B cell (primary cell): ENCODE measurements around the gene CD28. TPM values are rescaled to one million over a fixed set of nuclear protein-coding genes. Genes with fewer than 3 reads are reported as not detected.
A peak's percentile ranks its signal among the peaks of the same experiment; 100 is the strongest.

ENCODE experiments used
- ATAC-seq: fragments of 200-7000 bp; cut with Tn5 transposase; one replicate; pipeline ENCODE4 v1.10.0; 2021; ENCODE audit warnings: low read depth, mild to moderate bottlenecking, moderate number of reproducible peaks, moderate library complexity
- CTCF ChIA-PET: fragments of 350-600 bp; sonication (Branson Sonifier 250); formaldehyde crosslinking; loops from one replicate; lab custom pipeline; 2021; ENCODE audit warnings: antibody characterized with exemption, inconsistent platforms; lab: Charles Lee
- POLR2A ChIA-PET: fragments of 350-600 bp; sonication (Branson Sonifier 250); formaldehyde crosslinking; loops from one replicate; lab custom pipeline; 2021; ENCODE audit warnings: antibody characterized with exemption; lab: Charles Lee
- DNase-seq: peaks from one replicate; pipeline ENCODE4 v3.0.0; 2013
- H2AFZ ChIP-seq: 2 replicates; pipeline ENCODE4 v1.6.1; 2012; ENCODE audit warnings: mild to moderate bottlenecking, low read depth, low read length; ENCODE audit not compliant: insufficient read depth, poor library complexity, severe bottlenecking
- H3K27ac ChIP-seq, 2 donors: 1 replicate in 1 of 2; 2 replicates in 1 of 2; pipeline ENCODE4 v1.5.1; 2012 to 2013; ENCODE audit warnings: low read length in 2 of 2, mild to moderate bottlenecking in 2 of 2, moderate library complexity in 1 of 2
- H3K27me3 ChIP-seq, 4 experiments: fragments of 200-600 bp in 1 of 4; sonication (generic) in 1 of 4; replicated peaks in 1 of 4; 1 replicate in 2 of 4; 2 replicates in 2 of 4; pipeline versions ENCODE4 v1.6.1 to v1.7.0; 2013 to 2016; ENCODE audit warnings: low read length in 3 of 4, mild to moderate bottlenecking in 2 of 4, mixed read lengths in 1 of 4, moderate library complexity in 1 of 4; ENCODE audit not compliant: insufficient read depth in 4 of 4, control insufficient read depth in 3 of 4; ENCODE audit errors: control extremely low read depth in 1 of 4
- H3K36me3 ChIP-seq, 2 experiments: replicated peaks in 1 of 2; 1 replicate in 1 of 2; 2 replicates in 1 of 2; pipeline versions ENCODE4 v1.6.1 to v1.7.1; 2013; ENCODE audit warnings: low read length in 1 of 2; ENCODE audit not compliant: insufficient read depth in 2 of 2, control insufficient read depth in 1 of 2; ENCODE audit errors: control extremely low read depth in 1 of 2, extremely low read depth in 1 of 2
- H3K4me1 ChIP-seq, 2 donors: fragments of 200-600 bp in 1 of 2; sonication (generic) in 1 of 2; 1 replicate in 1 of 2; 2 replicates in 1 of 2; pipeline versions ENCODE4 v1.5.1 to v1.6.1; 2013 to 2017; ENCODE audit warnings: low read length in 2 of 2; ENCODE audit not compliant: control insufficient read depth in 2 of 2, insufficient read depth in 2 of 2
- H3K4me2 ChIP-seq: replicated peaks from 2 replicates; pipeline ENCODE3; 2012; ENCODE audit warnings: mild to moderate bottlenecking, low read depth, low read length; ENCODE audit not compliant: poor library complexity, severe bottlenecking
- H3K4me3 ChIP-seq, 5 experiments: fragments of 200-600 bp in 1 of 5; sonication (generic) in 1 of 5; 1 replicate in 3 of 5; 2 replicates in 2 of 5; pipeline versions ENCODE4 v1.5.1 to v1.7.0; 2011 to 2016; ENCODE audit warnings: low read length in 4 of 5, mild to moderate bottlenecking in 4 of 5, low read depth in 2 of 5, control low read depth in 1 of 5, moderate library complexity in 1 of 5; ENCODE audit not compliant: insufficient read depth in 1 of 5; ENCODE audit errors: control extremely low read depth in 1 of 5, extremely low read depth in 1 of 5
- H3K79me2 ChIP-seq: fragments of 200-600 bp; sonication (generic); one replicate; pipeline ENCODE4 v1.6.0; 2016; ENCODE audit warnings: low read length; ENCODE audit not compliant: control insufficient read depth, insufficient read depth
- H3K9ac ChIP-seq: fragments of 200-600 bp; sonication (generic); 2 replicates; pipeline ENCODE4 v1.6.1; 2017; ENCODE audit warnings: mild to moderate bottlenecking, low read length, moderate library complexity
- H3K9me3 ChIP-seq, 3 donors: one replicate each; pipeline versions ENCODE4 v1.6.1 to v1.7.1; 2013; ENCODE audit warnings: low read length in 2 of 3; ENCODE audit not compliant: control insufficient read depth in 2 of 3, insufficient read depth in 1 of 3; ENCODE audit errors: control extremely low read depth in 1 of 3
- H4K20me1 ChIP-seq: 2 replicates; pipeline ENCODE4 v1.6.0; 2012; ENCODE audit warnings: mild to moderate bottlenecking, low read length; ENCODE audit not compliant: insufficient read depth, control insufficient read depth, poor library complexity, severe bottlenecking
- H3K27ac Mint-ChIP-seq: one replicate; pipeline ENCODE4 v1.8.0; 2021; ENCODE audit warnings: mixed read lengths
- H3K27me3 Mint-ChIP-seq: one replicate; pipeline ENCODE4 v1.8.0; 2021; ENCODE audit warnings: mixed read lengths
- H3K4me1 Mint-ChIP-seq: one replicate; pipeline ENCODE4 v1.8.0; 2021; ENCODE audit warnings: mixed read lengths
- H3K4me3 Mint-ChIP-seq: one replicate; pipeline ENCODE4 v1.8.0; 2021; ENCODE audit warnings: mixed read lengths
- H3K9me3 Mint-ChIP-seq: one replicate; pipeline ENCODE4 v1.8.0; 2022; ENCODE audit warnings: mixed read lengths; ENCODE audit not compliant: insufficient read depth
- CTCF ChIP-seq: fragments of 200-600 bp; IDR thresholded peaks from one replicate; pipeline ENCODE4 v1.8.0; 2022; ENCODE audit warnings: antibody characterized with exemption, mild to moderate bottlenecking
- EZH2 ChIP-seq: IDR thresholded peaks from 2 replicates; pipeline ENCODE4 v1.6.1; 2012; ENCODE audit warnings: borderline replicate concordance, low read depth, mild to moderate bottlenecking, moderate library complexity, low read length; ENCODE audit not compliant: insufficient read depth, poor library complexity, severe bottlenecking
- WGBS: methylation state at CpG from one replicate; pipeline ENCODE4 v1.1.5; 2013; ENCODE audit warnings: missing lambda C conversion rate; ENCODE audit not compliant: insufficient coverage; 5-methylcytosine and 5-hydroxymethylcytosine counted together
- intact Hi-C: fragments of 100-400 bp; cut with micrococcal nuclease; formaldehyde crosslinking; loops from one replicate; pipeline ENCODE4 v1.10.0; 2022
- polyA minus RNA-seq: library from RNA; depleted of rRNA, polyadenylated mRNA; stranded (reverse); fragments of >200 nt; gene quantifications from 2 replicates; pipeline ENCODE4 v1.2.3, GENCODE V29; 2012
- polyA plus RNA-seq: library from polyadenylated mRNA; depleted of rRNA; stranded (reverse); fragments of >200 nt; gene quantifications from 2 replicates; pipeline ENCODE4 v1.2.3, GENCODE V29; 2012
- total RNA-seq, 2 donors: library from RNA; stranded (reverse); fragments of 120-200 nt in 1 of 2; gene quantifications; 1 replicate in 1 of 2; 2 replicates in 1 of 2; pipeline versions ENCODE4 v1.2.3 to v1.2.4, GENCODE V29; 2013 to 2022

The CD28 gene
- total RNA-seq (0.10 and 0.37 TPM in 2 replicates), polyA plus RNA-seq (0.18 and 0.85 TPM in 2 replicates), polyA minus RNA-seq (0.43 and 1.2 TPM in 2 replicates)
- 0.28 TPM for total RNA-seq (2013)

GRCh38 chr2:203706403-203706802 is at the start of gene CD28:
TSS of gene CD28 (plus strand) at chr2:203706639. CDS start at chr2:203706697, 58 bp downstream.
- H3K27me3 Mint-ChIP-seq: peaks cover 71% of the 10 kb centered on the region
- CTCF ChIA-PET: no interaction called here
- Histone ChIP-seq H3K27ac (no peak within 1 kb of the TSS), H3K27me3 (peaks cover 0 to 10% (median 4%) of the 10 kb centered on the region in 4 experiments), H2AFZ (no peak within 1 kb of the TSS), H3K4me3 (no peak within 1 kb of the TSS), H3K4me2 (peak within 1 kb of the TSS; percentile 24), H4K20me1 (no peaks in the 10 kb centered on the region), H3K9ac (no peak within 1 kb of the TSS), H3K4me1 (peaks cover 13 to 14% of the 10 kb centered on the region in 2 donors), H3K9me3 (peaks cover 0 to 8% (median 7%) of the 10 kb centered on the region in 3 donors), H3K36me3 (no peaks in the 10 kb centered on the region), H3K79me2 (no peaks in the 10 kb centered on the region)
- peak; percentile 78 for DNase-seq
- POLR2A ChIA-PET: no interaction called here
- intact Hi-C loops: no loop called here
- peak within 1 kb of the TSS; percentile 51 for H3K4me3 Mint-ChIP-seq
- peak; percentile 90 for ATAC-seq
- peaks cover 8% of the 10 kb centered on the region for H3K9me3 Mint-ChIP-seq
- WGBS: 2% methylated on average over 7 of the region's 9 CpGs
- TF ChIP-seq EZH2: no peak
- no peak for TF ChIP-seq CTCF
- peaks cover 12% of the 10 kb centered on the region for H3K4me1 Mint-ChIP-seq
- peak within 1 kb of the TSS; percentile 76 for H3K27ac Mint-ChIP-seq

- no peak overlapping the region for H3K4me3 ChIP-seq
- no peaks in the 10 kb centered on the region for H3K36me3 ChIP-seq
- H3K27me3 ChIP-seq: peaks cover 0 to 8% (median 2%) of the 10 kb centered on the region in 4 experiments
- no peaks in the 10 kb centered on the region for H3K9me3 ChIP-seq
- peak overlapping the region; percentile 9 for H3K4me2 ChIP-seq
- CTCF ChIA-PET: no interaction called here
- WGBS: 50% methylated on average over 2 of the region's 4 CpGs
- intact Hi-C loops: no loop called here
- H2AFZ ChIP-seq: no peak overlapping the region
- TF ChIP-seq CTCF (no peak), EZH2 (no peak)
- peaks cover 18% of the 10 kb centered on the region for H3K4me1 Mint-ChIP-seq
- peaks cover 9 to 13% of the 10 kb centered on the region in 2 donors for H3K4me1 ChIP-seq
- peak; percentile 18 for DNase-seq
- H4K20me1 ChIP-seq: no peaks in the 10 kb centered on the region
- no peaks in the 10 kb centered on the region for H3K79me2 ChIP-seq
- H3K9me3 Mint-ChIP-seq: no peaks in the 10 kb centered on the region
- H3K27ac ChIP-seq: no peak overlapping the region
- POLR2A ChIA-PET: no interaction called here
- H3K9ac ChIP-seq: no peak overlapping the region
- no peak overlapping the region for H3K4me3 Mint-ChIP-seq
- peaks cover 43% of the 10 kb centered on the region for H3K27me3 Mint-ChIP-seq
- no peak overlapping the region for H3K27ac Mint-ChIP-seq
- no peak for ATAC-seq
Observed at GRCh38 chr2:203659331-203660049, 46.9 kb upstream of the CD28 start.
